Trophoblast cell (in vitro differentiated cells and primary cell): ENCODE measurements around the gene ODC1.

Experiments
- DNase-seq, 2 donors: peaks; one replicate each; pipeline ENCODE4 v3.0.0-alpha.2; 2016
- H2AFZ ChIP-seq: 2 replicates; pipeline ENCODE4 v1.6.1; 2013; ENCODE audit warnings: low read length, moderate library complexity, mild to moderate bottlenecking; ENCODE audit not compliant: insufficient read depth, poor library complexity
- H2AK5ac ChIP-seq: 2 replicates; pipeline ENCODE4 v1.6.1; 2013; ENCODE audit warnings: mild to moderate bottlenecking, low read length
- H2BK120ac ChIP-seq: 2 replicates; pipeline ENCODE4 v1.6.1; 2013; ENCODE audit warnings: low read length, mild to moderate bottlenecking, moderate library complexity; ENCODE audit not compliant: insufficient read depth, poor library complexity
- H2BK12ac ChIP-seq: 2 replicates; pipeline ENCODE4 v1.6.1; 2013; ENCODE audit warnings: mild to moderate bottlenecking, low read length, moderate library complexity
- H2BK5ac ChIP-seq: 2 replicates; pipeline ENCODE4 v1.6.1; 2013; ENCODE audit warnings: low read length, low read depth, moderate library complexity, mild to moderate bottlenecking; ENCODE audit not compliant: poor library complexity
- H3K14ac ChIP-seq: 2 replicates; pipeline ENCODE4 v1.6.1; 2013; ENCODE audit warnings: mild to moderate bottlenecking, low read length
- H3K18ac ChIP-seq: 2 replicates; pipeline ENCODE4 v1.6.1; 2013; ENCODE audit warnings: mild to moderate bottlenecking, low read length
- H3K23ac ChIP-seq: 2 replicates; pipeline ENCODE4 v1.6.1; 2013; ENCODE audit warnings: low read length
- H3K27ac ChIP-seq: 2 replicates; pipeline ENCODE4 v1.5.1; 2013; ENCODE audit warnings: low read depth, mild to moderate bottlenecking, inconsistent platforms, low read length, moderate library complexity
- H3K27me3 ChIP-seq: 2 replicates; pipeline ENCODE4 v1.6.1; 2013; ENCODE audit warnings: inconsistent platforms, mild to moderate bottlenecking, low read length, moderate library complexity; ENCODE audit not compliant: insufficient read depth
- H3K36me3 ChIP-seq, 2 experiments: 1 replicate in 1 of 2; 2 replicates in 1 of 2; pipeline ENCODE4 v1.6.1; 2013; ENCODE audit warnings: low read length in 2 of 2, mild to moderate bottlenecking in 2 of 2, moderate library complexity in 1 of 2; ENCODE audit not compliant: insufficient read depth in 2 of 2, control insufficient read depth in 1 of 2
- H3K4ac ChIP-seq: 2 replicates; pipeline ENCODE4 v1.6.1; 2013; ENCODE audit warnings: low read depth, mild to moderate bottlenecking, low read length, moderate library complexity
- H3K4me1 ChIP-seq, 2 experiments: 1 replicate in 1 of 2; 2 replicates in 1 of 2; pipeline ENCODE4 v1.6.1; 2013; ENCODE audit warnings: low read length in 2 of 2, mild to moderate bottlenecking in 2 of 2, moderate library complexity in 1 of 2; ENCODE audit not compliant: insufficient read depth in 2 of 2, control insufficient read depth in 1 of 2
- H3K4me2 ChIP-seq: 2 replicates; pipeline ENCODE4 v1.6.1; 2013; ENCODE audit warnings: inconsistent platforms, mild to moderate bottlenecking, low read length, moderate library complexity
- H3K4me3 ChIP-seq: 2 replicates; pipeline ENCODE4 v1.5.1; 2013; ENCODE audit warnings: mild to moderate bottlenecking, low read depth, low read length, inconsistent platforms
- H3K79me1 ChIP-seq: one replicate; pipeline ENCODE4 v1.6.1; 2013; ENCODE audit warnings: low read length
- H3K79me2 ChIP-seq: 2 replicates; pipeline ENCODE4 v1.6.1; 2013; ENCODE audit warnings: low read length, mild to moderate bottlenecking; ENCODE audit not compliant: control insufficient read depth, insufficient read depth, poor library complexity
- H3K9ac ChIP-seq: 2 replicates; pipeline ENCODE4 v1.6.1; 2013; ENCODE audit warnings: mild to moderate bottlenecking, low read length
- H3K9me3 ChIP-seq: 2 replicates; pipeline ENCODE4 v1.6.1; 2013; ENCODE audit warnings: low read depth, mild to moderate bottlenecking, control low read depth, inconsistent platforms, low read length; ENCODE audit not compliant: insufficient read depth
- H4K12ac ChIP-seq: 2 replicates; pipeline ENCODE4 v1.6.1; 2013; ENCODE audit warnings: low read depth, mild to moderate bottlenecking, low read length, moderate library complexity
- H4K8ac ChIP-seq: 2 replicates; pipeline ENCODE4 v1.6.1; 2013; ENCODE audit warnings: low read depth, mild to moderate bottlenecking, low read length, moderate library complexity
- H4K91ac ChIP-seq: one replicate; pipeline ENCODE4 v1.6.1; 2013; ENCODE audit warnings: low read depth, mild to moderate bottlenecking, low read length, moderate library complexity
- WGBS: extraction: QIAGEN DNeasy Blood & Tissue Kit; methylation state at CpG from one replicate; pipeline ENCODE4 v1.1.7; 2013; ENCODE audit warnings: missing lambda C conversion rate; ENCODE audit not compliant: insufficient read length, insufficient coverage; ENCODE audit errors: extremely low coverage; 5-methylcytosine and 5-hydroxymethylcytosine counted together

The ODC1 gene

DNA sequence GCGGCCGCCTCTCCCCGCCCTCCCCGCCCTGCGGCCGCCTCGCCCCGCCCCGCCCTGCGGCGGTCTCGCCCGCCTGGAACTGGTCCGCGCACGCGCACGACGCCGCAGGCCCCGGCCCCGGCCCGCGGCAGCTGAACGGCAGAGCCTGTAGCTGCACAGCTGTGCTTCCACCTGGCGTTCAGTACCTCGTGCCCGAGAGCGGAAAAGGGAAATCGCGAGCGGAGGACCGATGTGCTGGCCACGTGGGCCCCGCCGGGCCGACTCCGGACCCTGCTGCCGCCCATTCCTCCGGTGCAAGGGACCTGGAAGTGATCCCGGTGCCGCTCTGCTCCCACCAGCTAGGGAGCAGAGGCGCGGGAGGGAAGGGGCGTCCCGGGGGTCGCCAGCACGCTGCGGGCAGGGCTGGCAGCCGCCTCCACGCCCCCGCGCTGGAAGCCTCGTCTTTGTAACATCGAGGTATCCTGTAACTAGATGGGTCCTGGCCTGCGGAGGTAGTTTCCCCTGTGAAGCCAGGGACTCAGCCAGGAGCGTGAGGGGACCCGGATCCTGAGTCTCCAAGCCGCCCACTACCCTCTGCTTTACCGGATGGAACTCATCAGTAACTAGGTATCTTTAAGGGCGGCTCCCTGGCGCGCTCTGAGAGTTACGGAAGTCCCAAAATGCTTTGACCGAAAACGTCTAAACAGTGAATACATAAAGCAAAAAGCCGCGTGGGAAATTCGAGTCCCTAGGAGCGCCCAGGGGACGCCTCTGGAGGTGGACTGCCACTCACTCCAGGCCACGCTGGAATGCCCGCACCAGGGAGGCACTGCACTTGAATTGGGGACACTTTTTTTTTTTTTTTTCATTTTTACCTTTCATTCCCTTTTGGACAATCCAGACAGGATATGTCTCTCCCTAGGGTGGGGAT, 704 bp upstream of the ODC1 start:
- no peak overlapping the region for H3K4ac ChIP-seq
- no peaks in the 10 kb centered on the region for H3K9me3 ChIP-seq
- H3K36me3 ChIP-seq = peaks cover 2 to 7% of the 10 kb centered on the region in 2 experiments
- peak overlapping the region; percentile 33 for H2BK120ac ChIP-seq
- H3K79me1 ChIP-seq = peaks cover 12% of the 10 kb centered on the region
- peak overlapping the region; percentile 4 for H3K14ac ChIP-seq
- peak overlapping the region; percentile 9 for H2AFZ ChIP-seq
- H2AK5ac ChIP-seq = no peak overlapping the region
- no peak overlapping the region for H2BK5ac ChIP-seq
- H3K23ac ChIP-seq = no peak overlapping the region
- peak overlapping the region; percentile 64 for H3K4me3 ChIP-seq
- H3K27ac ChIP-seq = no peak overlapping the region
- WGBS = no CpG with 5 or more reads among the region's 73 CpGs
- H4K12ac ChIP-seq = peak overlapping the region; percentile 10
- peak overlapping the region; percentile 69 for H3K4me2 ChIP-seq
- no peaks in the 10 kb centered on the region for H3K27me3 ChIP-seq
- H3K18ac ChIP-seq = peak overlapping the region; percentile 17
- peak overlapping the region; percentile 26 for H4K91ac ChIP-seq
- H3K79me2 ChIP-seq = peaks cover 4% of the 10 kb centered on the region
- peak; percentile 86 to 93 for DNase-seq
- H4K8ac ChIP-seq = peak overlapping the region; percentile 30
- H2BK12ac ChIP-seq = no peak overlapping the region
- H3K9ac ChIP-seq = peak overlapping the region; percentile 16
- H3K4me1 ChIP-seq = peaks cover 6 to 7% of the 10 kb centered on the region in 2 experiments

DNA sequence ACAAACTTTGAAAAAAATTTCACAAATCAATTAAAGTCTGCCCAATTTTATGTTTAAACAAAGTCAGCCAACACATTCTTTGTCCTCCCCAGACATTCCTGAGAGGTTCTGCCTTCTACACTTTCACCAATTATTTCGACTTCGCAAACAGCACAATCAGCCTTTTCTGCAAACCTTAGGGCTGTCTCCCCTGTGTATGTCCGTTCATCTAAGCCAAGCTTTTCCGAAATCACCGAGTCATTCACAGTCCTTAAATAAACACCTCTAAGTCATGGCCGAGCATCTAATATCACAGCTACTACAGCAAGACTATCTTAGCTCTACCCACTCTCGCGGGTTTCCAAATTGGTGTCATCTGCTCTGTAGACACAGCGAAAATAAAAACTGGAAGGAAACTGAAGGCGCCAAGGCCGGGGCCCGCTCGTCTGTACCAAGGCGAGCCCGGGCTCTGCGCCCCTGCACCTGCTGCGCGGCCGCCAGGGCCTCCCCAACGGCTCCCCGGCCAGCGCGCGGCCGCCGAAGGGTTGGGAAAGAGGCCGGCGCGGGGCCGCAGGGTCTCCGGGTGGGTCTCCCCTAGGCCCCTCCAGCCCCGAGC, 730 bp downstream of the ODC1 start:
- no peak for DNase-seq
- WGBS = no CpG with 5 or more reads among the region's 32 CpGs
- H2BK120ac ChIP-seq = peak overlapping the region; percentile 90

DNA sequence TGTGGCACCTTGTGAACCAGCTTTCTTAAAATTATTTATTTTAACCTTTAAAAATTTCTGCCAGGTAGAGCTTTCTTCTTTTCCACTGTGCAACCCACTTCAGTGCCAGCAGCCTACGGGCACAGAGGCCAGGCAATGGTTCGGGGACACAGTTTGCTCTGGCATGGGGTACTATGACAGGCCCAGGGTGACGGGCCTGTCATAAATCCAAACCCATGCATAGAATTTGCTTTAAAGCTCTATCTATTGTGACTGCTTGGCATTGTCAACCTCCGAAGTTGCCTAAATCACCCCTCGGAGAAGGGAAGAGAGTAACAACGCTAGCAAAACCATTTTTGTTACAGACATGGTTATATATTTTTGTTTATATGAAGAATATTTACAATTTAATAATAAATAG, 1.5 kb downstream of the ODC1 start:
- Histone ChIP-seq H4K12ac (no peak overlapping the region), H3K4ac (peak overlapping the region; percentile 47), H3K27ac (no peak overlapping the region), H3K27me3 (no peaks in the 10 kb centered on the region), H3K4me1 (peaks cover 6 to 7% of the 10 kb centered on the region in 2 experiments), H3K18ac (no peak overlapping the region), H4K91ac (no peak overlapping the region), H3K14ac (no peak overlapping the region), H3K4me2 (peak overlapping the region; percentile 46), H3K36me3 (peaks cover 10 to 18% of the 10 kb centered on the region in 2 experiments), H2BK12ac (no peak overlapping the region), H3K4me3 (no peak overlapping the region), H4K8ac (no peak overlapping the region), H3K79me1 (peaks cover 12% of the 10 kb centered on the region), H2AFZ (no peak overlapping the region), H3K79me2 (peaks cover 4% of the 10 kb centered on the region), H3K9ac (no peak overlapping the region), H2BK5ac (no peak overlapping the region), H2AK5ac (no peak overlapping the region), H3K23ac (no peak overlapping the region), H3K9me3 (no peaks in the 10 kb centered on the region), H2BK120ac (no peak overlapping the region)
- no CpG with 5 or more reads among the region's 6 CpGs for WGBS
- no peak for DNase-seq

More for the DNA sequence above, 730 bp downstream of the ODC1 start:
- peaks cover 6 to 7% of the 10 kb centered on the region in 2 experiments for H3K4me1 ChIP-seq
- H2BK5ac ChIP-seq = no peak overlapping the region
- peak overlapping the region; percentile 93 for H4K91ac ChIP-seq
- peaks cover 4% of the 10 kb centered on the region for H3K79me2 ChIP-seq
- H3K4me3 ChIP-seq = peak overlapping the region; percentile 80
- peak overlapping the region; percentile 17 for H2BK12ac ChIP-seq
- peak overlapping the region; percentile 71 for H3K4me2 ChIP-seq
- no peaks in the 10 kb centered on the region for H3K27me3 ChIP-seq
- H3K14ac ChIP-seq = peak overlapping the region; percentile 94
- H3K4ac ChIP-seq = peak overlapping the region; percentile 48
- peak overlapping the region; percentile 75 for H2AFZ ChIP-seq
- peaks cover 9 to 12% of the 10 kb centered on the region in 2 experiments for H3K36me3 ChIP-seq
- peaks cover 12% of the 10 kb centered on the region for H3K79me1 ChIP-seq
- peak overlapping the region; percentile 63 for H3K9ac ChIP-seq
- no peak overlapping the region for H3K27ac ChIP-seq
- peak overlapping the region; percentile 93 for H4K8ac ChIP-seq
- peak overlapping the region; percentile 91 for H3K18ac ChIP-seq
- H2AK5ac ChIP-seq = no peak overlapping the region
- peak overlapping the region; percentile 57 for H4K12ac ChIP-seq
- no peaks in the 10 kb centered on the region for H3K9me3 ChIP-seq
- H3K23ac ChIP-seq = no peak overlapping the region

DNA sequence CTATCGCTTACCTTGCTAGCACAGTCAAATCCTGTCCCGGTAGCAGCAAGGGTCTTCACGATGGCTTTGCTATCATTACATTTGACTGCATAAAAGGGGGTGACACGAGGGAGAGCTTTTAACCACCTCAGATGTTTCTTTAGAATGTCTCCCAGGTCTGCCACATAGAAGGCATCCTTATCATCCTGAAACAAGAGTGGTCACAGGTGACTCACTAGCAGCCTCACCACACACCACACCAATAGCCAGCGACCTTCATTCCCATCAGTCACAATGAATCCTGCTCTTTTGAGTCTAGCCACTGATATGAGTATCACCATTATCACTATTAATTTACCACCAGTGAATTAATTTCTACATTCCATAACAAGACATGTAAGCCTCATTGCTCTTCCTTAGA, 3.7 kb downstream of the ODC1 start:
- no peak overlapping the region for H3K4me3 ChIP-seq
- no CpG with 5 or more reads among the region's 5 CpGs for WGBS
- peaks cover 25 to 37% of the 10 kb centered on the region in 2 experiments for H3K36me3 ChIP-seq

More for the DNA sequence above, 3.7 kb downstream of the ODC1 start:
- Histone ChIP-seq H3K9ac (no peak overlapping the region), H3K79me2 (peaks cover 4% of the 10 kb centered on the region), H3K14ac (no peak overlapping the region), H4K8ac (no peak overlapping the region), H3K18ac (no peak overlapping the region), H3K23ac (no peak overlapping the region), H2AK5ac (no peak overlapping the region), H2BK5ac (no peak overlapping the region), H3K4ac (no peak overlapping the region), H3K79me1 (peaks cover 12% of the 10 kb centered on the region), H4K91ac (no peak overlapping the region), H2BK12ac (no peak overlapping the region), H3K4me2 (no peak overlapping the region), H3K27ac (no peak overlapping the region), H3K9me3 (peaks cover 2% of the 10 kb centered on the region), H4K12ac (no peak overlapping the region), H3K27me3 (no peaks in the 10 kb centered on the region), H2BK120ac (no peak overlapping the region), H2AFZ (no peak overlapping the region), H3K4me1 (peaks cover 6 to 7% of the 10 kb centered on the region in 2 experiments)
- DNase-seq = no peak
